Raji (cell line): Measurements from ENCODE around the gene CPLX1.

ENCODE experiments used
- POLR2A ChIP-seq: IDR thresholded peaks from 2 replicates; pipeline ENCODE4 v1.6.1; 2011; ENCODE audit warnings: low read depth, low read length, control low read depth; ENCODE audit not compliant: insufficient read depth

The CPLX1 gene

DNA sequence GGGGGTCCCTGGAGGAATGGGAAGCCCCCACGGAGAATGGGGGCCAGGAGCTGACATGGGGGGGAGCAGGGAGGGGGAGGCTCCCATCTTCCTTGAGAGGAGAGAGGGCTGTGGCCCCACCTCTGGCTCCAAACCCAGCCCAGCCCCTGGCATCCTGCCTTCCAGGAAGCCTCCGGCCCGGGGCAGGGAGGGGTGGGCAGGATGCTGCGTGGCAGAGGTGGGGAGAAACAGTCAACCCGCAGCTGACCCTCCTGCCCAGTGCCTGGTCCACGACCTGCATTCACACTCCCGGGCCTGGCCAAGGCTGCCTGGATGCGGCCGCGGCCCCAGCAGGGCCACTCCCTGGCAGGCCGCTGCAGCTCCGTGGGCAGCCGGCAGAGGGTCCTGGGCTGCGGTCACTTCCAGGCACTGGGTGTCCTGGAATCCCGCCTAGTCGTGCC, 39.0 kb downstream of the CPLX1 start:
- TF ChIP-seq POLR2A = no peak

DNA sequence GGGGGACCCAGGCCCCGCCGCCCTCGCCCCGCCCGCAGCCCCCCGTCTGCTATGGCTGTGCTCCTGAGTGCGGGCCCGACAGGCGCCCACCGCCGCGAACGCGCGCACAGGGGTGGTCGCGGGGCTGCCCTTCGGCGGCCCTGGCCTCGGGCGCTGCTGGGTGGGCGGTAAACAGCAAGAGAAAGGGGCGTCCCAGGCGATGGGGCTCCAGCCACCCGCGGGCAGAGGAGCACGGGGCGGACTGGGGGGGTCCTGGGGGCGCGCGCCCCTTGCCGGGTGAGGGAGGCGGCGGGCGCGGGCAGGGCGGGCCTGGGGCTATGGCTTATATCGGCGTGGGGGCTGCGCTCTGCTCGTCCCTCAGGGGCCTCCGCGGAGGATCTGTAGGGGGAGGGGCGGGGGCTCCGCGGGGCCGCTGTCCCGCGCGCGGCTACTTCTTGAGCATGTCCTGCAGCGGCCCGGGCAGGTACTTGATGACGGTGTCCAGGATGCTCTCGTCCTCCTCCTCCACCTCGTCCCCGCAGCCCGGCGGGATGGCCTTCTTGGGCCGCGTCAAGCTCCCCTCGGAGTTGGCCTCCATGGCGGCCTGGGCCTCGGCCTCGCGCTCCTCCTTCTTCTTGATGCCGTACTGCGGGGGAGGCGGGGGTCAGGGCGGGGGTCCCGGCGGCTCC, 39.7 kb downstream of the CPLX1 start:
- no peak for TF ChIP-seq POLR2A

DNA sequence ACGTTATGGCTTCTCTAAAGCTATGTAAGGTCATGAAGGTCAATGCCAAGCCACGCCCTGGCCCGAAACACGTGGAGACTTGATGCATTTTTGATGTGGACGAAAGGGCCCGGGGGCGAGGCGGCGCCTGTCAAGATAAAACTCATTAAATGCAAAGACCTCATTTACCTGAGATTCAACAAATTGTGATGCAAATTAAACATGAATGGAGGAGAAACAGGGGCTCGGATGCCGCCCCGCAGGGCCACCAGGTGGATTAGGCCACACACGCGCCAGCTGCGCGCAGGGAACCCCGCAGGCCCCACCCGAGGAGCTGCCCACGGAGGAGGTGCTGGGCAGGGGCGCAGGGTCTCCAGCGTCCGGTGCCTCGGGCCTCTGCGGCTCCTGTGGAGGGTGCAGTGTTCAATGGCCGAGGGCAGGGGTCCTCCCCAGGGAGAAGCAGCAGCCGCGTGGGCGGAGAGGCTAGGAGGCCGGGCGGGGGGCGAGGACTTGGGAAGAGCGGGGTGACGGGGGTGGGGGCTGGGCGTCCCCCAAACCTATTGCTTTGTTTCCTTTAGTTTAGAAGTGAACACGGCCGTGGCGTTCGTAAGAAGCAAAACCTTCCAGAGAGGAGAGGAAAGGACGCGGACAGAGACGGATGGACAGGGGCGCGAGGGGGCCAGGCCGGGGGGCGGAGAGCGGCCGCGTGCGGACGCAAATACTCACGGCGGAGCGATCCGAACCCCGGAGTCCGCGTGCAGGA, 40.4 kb downstream of the CPLX1 start:
- TF ChIP-seq POLR2A = no peak

DNA sequence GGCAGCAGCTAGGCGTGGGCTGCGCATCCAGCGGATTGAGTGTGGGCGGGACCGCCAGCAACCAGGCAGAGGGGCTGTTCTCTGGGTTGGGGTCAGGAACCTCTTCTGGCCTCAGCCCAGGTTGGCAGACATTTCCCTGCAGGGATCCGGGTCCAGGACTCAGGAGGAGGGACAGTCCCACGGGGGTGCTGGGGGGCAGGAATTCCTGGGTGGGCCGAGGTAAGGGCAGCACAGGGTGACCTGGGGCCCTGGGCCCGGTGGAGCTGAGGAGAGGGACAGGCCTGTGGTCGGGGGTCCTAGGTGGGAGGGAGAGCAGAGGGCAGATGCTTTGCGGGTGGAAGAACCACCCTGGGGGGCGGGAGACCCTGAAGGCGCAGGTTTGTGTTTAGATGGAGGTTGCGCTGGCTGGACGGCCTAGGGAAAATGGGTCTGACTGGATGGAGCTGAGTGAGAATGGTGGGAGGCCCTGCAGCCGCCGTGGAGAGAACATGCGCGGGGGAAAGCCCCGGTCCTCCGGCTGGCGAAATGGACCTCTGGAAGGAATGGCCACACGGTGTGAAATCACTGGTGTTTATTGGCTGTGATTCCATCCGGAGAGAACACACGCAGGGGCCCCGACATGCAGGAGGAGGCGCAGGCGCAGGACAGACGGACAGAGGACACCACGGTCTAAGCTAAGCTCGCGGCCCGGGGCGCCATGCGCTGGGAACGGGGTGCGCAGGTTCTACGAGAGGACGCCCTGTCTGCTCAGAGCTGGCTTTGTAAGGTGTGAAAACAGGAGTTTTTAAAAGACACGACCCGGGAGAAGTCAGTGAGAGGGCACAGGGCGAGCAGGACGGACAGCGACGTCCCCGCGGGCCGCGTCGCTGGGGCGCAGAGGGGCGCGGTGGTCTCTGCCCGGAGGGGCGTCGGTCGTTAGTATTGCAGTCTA, 41.3 kb downstream of the CPLX1 start:
- no peak for TF ChIP-seq POLR2A

DNA sequence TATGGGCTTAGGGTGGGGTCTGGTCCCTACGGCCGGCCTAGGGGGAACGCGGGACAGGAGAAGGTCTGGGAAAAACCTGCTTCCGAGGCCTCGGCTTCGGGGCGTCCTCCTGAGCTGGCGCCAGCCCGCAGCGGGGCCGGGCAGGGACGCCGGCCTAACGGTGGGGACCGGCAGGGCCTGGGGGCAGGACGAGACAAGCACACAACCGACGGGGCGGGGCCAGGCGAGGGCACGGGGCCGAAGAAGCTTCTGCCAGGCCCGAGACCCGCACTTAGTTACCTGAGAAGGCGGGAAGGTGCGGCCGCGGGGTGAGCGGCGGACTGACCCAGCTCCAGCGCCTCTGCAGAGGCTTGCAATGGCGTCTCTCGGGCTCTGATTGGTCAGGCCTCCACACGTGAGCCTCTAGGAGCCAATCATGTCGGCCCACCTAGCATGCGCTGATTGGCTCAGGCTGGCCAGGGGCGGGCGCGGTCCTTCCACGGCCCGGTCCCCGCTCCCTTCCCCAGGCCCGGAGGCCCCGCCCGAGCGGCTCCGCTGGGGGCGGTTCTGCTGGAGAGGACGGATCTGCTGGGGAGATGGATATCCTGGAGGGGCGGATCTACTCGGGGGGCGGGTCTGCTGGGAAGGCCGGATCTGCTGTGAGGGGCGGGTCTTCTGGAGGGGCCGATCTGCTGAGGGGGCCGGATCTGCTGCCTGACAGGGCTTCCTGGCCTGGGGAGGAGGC, 44.3 kb downstream of the CPLX1 start:
- TF ChIP-seq POLR2A = peak; percentile 85

DNA sequence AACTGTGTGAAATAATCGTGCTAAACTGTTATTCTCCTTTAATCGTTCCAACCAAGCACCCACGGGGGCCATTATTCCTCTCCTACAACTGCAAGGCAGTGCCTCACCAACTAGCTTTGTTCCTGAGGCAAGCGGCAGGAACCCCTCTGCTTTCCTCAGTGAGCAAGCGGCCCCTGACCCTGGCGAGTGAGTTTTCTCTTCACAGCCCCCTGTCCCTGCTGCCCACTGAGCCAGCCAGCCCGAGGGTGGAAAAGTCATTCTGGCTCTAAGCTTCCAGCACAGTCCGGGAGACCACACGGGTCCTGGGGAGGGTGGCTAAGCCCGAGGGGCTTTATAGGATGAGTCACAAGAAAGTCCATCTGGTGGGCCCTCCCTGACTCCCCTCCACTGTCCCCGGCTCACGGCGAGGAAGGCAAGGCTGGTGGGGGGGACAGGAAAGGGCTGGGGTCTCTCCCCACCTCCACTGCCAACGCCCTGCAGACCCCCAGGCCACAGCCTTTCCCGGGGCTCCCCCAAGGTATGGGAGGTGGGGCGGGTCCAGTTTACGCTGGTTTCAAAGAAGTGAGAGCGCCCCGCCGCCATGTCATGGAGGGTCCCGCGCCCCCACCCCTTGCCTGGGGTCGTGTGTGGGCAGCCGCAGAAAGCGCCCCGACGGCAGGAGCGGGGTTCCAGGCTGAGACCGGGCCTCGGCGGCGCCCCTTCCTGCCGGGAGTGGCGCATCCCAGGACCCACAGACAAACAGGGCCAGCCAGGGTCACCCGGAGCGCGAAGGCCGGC, 45.0 kb downstream of the CPLX1 start:
- no peak for TF ChIP-seq POLR2A

DNA sequence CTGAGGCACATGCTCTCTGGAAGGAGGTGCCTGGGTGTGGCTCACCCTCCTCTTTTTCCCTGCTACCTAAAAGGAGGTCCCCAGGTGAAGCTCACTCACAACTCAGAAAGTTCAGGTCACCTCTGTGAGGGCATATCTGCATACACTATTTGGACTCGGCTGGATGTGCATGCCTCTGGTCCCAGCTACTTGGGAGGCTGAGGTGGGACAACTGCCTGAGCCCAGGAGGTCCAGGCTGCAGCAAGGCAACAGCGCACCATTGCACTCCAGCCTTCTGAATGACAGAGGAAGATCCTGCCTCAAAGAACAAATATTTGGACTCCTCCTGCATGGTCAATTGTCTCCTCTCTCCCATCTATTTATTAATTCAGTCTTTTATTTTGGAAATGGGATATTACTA, 46.4 kb downstream of the CPLX1 start:
- 0 out of 2 replicates have a peak, but pooled peaks have one; percentile 19 for TF ChIP-seq POLR2A

DNA sequence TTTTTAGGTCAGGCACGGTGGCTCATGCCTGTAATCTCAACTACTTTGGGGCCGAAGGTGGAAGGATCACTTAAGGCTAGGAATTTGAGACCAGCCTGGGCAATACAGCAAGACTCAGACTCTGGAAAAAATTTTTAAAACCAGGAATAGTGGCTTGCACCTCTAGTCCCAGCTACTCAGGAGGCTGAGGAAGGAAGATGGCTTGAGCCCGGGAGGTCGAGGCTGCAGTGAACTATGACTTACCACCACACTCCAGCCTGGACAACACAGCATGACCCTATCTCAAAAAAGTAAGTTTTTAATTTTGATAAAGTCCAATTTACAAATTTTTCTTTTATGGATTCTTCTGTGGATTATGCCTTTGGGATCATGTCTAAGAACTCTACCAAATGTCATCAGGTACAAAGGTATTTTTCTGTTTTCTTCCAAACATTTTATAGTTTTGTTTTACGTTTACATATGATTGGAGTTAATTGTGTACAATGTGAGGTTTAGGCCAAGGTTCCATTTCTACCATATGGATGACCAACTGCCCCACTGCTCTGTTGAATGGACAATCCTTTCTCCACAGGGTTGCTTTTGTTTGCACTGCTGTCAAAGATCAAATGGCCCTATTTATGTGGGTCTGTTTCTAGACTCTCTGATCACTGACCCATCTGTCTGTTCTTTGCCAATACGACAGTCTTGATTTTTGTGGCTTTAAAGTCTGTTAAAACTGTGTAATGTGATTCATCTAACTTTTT, 48.2 kb downstream of the CPLX1 start:
- TF ChIP-seq POLR2A = no peak

DNA sequence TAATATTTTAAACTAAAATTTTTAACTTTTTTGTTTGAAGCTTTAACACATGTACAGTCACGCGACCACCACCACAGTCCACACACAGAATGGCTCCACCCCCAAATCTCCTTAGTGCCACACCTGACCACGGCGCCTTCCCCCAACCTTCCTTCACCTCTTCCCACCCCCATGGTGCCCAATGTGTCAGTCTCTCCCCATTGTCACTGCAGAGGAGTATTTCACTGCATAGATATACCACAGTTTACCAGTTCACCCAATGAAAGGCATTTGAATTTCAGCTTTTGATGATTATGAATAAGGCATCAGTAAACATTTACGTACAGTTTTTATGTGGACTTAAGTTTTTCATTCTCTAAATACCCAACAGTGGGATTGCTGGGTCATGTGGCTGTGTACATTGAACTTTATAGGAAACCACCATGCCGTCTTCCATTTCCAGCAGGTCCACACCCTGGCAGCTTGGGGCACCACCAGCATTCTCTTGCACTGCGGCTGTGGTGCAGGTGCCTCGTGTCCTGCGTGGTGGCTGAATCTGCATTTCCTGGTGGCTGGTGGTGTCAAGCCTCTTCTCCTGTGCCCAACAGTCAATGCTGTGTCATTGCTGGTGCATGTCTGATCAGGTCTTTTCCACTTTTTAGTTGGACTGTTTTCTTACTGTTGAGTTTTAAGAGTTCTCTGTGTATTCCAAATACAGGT, 49.0 kb downstream of the CPLX1 start:
- TF ChIP-seq POLR2A = no peak

DNA sequence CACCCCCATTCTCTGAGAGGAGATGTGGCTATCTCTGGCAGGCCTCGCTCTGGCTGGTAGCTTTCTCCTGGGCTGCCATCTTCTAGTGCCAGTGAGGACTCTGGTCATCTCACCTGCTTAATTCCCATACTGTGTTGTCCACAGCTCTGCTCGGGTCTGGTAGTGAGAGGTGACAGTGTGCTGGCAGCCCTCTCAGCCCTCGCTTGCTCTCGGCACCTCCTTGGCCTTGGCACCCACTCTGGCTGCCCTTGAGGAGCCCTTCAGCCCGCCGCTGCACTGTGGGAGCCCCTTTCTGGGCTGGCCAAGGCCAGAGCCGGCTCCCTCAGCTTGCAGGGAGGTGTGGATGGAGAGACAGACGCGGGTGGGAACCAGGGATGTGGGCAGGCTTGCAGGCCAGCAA, 52.7 kb downstream of the CPLX1 start:
- no peak for TF ChIP-seq POLR2A

DNA sequence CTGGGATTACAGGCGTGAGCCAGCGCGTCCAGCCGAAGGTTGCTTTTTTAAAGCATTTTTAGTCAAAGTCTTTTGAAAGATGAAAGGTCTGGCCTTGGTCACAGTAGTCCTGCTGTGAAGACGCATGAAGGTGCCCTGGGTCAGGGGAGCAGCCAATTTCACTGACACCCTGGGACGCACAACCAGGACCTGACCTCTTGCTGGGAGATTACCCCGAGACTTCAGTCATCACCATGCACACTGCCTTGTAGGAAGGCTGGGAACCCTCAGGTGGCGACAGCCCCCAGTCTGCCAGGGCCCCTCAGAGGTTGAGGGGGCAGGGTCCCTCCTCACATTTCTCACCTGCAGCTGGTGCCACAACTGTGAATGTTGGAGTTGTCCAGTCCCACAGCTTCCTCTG, 53.2 kb downstream of the CPLX1 start:
- TF ChIP-seq POLR2A = no peak

DNA sequence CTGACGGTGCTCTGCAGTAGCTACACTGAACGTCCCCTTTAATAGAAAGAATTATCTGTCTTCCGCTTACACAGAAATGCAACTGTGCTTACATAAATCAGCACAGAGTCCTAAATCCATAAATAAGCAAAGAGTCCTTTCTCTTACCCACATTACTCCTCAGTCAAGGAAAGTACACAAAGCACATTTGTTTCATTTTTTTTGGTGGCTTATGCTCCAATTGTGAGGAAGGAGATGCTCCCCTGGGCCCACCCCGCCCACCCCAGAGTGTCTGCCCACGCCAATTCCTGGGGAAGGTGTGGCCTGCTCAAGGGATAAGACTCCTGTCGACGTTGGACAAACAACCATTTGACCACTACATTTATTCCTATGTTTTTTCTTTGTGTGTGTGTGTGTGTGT, 53.8 kb downstream of the CPLX1 start:
- TF ChIP-seq POLR2A = no peak

DNA sequence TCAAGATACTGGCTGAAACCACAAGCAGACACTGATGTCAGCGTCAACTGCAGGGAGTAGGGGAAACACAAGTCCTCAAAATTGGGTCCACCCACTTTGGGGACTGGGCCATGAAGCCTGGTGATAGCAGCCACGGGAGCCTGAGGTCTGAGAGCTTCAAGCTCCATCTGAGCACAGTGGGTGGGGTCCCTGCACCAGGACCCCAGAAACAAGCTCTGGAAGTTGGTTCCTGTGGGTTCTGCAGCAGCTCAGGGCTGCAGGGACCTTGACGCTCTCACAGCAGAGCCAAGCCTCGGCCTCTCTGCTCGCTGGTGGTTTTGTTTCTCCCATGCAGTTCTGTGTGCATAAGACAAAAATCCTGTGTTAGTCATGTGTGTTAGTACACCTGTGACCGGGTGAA, 54.5 kb downstream of the CPLX1 start:
- TF ChIP-seq POLR2A = no peak
